NCI-H187 treated with DMSO at 0.1 percent for 48 hours (cell line): ENCODE data around the gene HAND1.
"Not testable (repeated sequence)": the region's sequence is repeated elsewhere in the genome, so short reads cannot be mapped to it uniquely, and the experiment has no call there.

Experiments
- DNase-seq: peaks from one replicate; lab custom pipeline; 2025; lab: John Stamatoyannopoulos, UW

HAND1 gene

DNA sequence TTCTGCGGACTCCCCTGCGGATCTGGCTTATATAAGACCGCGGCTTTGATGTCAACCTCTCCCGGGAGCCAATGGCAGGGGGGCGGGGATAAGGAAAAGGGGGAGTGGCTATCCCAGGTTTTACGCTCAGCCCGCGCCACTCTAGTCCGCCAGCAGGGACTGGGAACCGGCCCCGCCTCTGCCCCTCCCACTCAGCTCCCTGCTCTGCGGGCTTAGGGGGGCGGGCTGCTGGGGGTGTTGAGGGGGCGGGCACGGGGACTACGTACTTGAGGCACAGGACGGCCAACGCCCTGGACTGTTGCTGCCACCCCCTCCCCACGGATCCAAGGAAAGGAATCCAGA lies at the start of gene HAND1:
HAND1 (minus strand) TSS at position 4 of the 342 bp plus-strand sequence. CDS start 219 bp downstream, outside the sequence.
- DNase-seq, result peak; percentile 23

GRCh38 chr5:154526231-154527226 lies 48.5 kb upstream of the HAND1 start:
- no peak for DNase-seq

DNA sequence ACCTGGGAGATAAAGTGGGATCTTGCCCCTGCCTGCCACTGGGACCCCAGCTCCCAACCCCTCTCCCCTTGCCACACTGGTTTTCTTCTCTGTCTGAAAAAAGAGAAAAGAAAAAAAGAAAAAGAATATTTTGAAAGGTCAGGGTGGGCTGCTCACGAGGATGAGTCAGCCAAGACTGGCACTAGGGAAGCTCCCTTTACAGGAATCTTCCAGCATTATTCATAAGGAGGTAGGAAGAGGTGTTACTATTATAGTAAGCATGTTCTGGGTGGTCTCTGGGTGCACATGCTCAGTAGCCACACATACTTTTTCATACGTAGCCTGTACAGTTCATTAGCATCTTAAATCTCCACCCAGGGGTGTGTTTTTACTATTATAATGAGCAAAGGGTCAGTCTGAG lies 46.8 kb upstream of the HAND1 start:
- no peak for DNase-seq

DNA sequence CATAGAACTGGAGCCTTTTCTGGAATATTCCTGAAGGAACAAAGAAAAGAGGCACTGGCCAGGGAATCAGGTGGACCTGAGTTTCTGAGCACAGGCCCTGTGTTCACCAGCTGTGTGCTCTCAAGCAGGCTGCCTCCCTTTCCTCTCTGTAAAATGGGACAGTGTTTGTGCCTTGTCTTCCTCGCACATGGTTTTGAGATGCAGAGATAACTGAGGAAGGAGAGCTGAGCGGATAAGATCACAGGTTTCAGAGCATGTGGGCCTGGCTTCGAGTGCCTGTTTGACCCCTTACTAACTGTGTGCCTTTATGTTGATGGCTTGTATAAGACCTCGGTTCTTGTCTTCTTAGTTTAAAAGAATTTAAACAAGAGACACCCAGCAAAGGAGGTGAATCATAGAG lies 46.2 kb upstream of the HAND1 start:
- DNase-seq, result no peak

GRCh38 chr5:154523709-154524108 lies 45.7 kb upstream of the HAND1 start:
- DNase-seq, result no peak

- DNase-seq, result no peak
Measured at GRCh38 chr5:154523104-154523503, 45.1 kb upstream of the HAND1 start.

- DNase-seq, result no peak
Measured at GRCh38 chr5:154522284-154522683, 44.3 kb upstream of the HAND1 start.

- DNase-seq, result no peak
Measured at GRCh38 chr5:154521756-154522155, 43.7 kb upstream of the HAND1 start.

- no peak for DNase-seq
Measured at GRCh38 chr5:154520861-154521453, 42.9 kb upstream of the HAND1 start.

- no peak for DNase-seq
Measured at GRCh38 chr5:154519359-154519758, 41.3 kb upstream of the HAND1 start.

GRCh38 chr5:154518438-154518867 lies 40.4 kb upstream of the HAND1 start:
- no peak for DNase-seq

DNA sequence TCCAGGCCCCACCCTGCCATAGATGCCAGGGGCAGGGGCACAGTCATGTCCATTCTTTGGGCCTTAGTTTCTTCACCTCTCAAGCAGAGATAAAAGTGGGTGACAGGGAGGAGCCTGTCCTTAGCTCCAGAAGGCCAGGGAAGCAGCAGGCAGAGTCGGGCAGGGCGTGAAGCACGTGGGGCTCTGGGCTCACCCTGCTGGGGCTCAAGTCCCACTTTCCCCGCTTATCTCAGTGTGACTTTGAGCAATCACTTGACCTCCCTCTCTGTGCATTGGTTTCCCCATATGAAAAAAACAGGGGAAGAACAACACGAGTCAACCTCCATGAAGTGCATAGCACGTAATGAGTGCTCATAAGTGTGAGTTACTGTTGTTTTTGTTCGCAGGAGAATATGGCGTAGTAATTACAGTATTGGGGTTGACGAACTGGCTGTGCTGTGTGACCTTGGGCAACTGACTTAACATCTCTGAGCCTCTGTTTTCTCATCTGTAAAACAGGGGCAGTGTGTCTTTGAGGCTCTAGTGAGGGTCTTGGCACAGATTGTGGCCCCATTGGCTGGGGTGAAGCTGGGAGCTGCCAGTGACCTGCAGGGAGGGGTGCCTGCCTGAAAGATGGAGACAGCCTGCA lies 39.9 kb upstream of the HAND1 start:
- DNase-seq, result no peak

DNA sequence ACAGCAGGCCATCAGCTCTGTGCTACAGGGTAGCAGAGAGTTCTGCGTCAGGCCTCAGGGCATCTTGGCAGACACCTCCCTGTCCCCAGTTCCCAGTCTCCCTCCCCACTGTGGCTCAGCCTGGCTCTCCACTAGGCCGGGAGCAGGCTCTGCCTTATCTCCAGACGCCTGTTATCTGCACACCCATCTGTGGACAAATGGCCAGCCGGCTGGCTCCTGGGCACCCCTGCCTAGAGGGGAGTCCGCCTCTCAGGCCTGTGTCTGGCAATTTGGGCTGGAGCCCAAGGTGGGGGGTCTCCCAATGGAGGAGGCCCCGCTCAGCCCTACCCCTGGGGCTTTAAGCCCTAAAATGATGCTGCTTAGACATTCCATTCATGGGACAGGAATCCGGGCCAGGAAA lies 39.2 kb upstream of the HAND1 start:
- DNase-seq, result no peak

- DNase-seq, result no peak
Measured at GRCh38 chr5:154516475-154516874, 38.4 kb upstream of the HAND1 start.

- not testable (repeated sequence) for DNase-seq
Measured at GRCh38 chr5:154515488-154515887, 37.5 kb upstream of the HAND1 start.

- no peak for DNase-seq
Measured at GRCh38 chr5:154514331-154514730, 36.3 kb upstream of the HAND1 start.

DNA sequence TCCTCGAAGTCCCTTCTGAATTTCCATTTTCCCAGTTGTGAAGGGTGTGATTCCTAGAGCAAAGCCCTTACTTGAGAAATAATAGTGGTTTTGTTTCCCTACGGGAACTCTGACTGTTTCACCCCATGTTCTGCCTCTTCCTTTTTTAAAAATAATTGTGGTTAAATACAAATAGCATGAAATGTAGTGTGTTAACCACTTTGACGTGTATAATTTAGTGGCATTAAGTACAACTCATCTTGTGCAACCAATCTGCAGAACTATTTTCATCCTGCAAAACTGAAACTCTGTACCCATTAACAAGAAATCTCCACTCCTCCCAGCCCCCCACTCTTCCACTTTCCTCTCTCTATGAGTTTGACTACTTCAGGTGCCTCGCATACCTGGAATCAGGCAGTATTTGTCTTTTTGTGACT lies 35.6 kb upstream of the HAND1 start:
- DNase-seq, result no peak

GRCh38 chr5:154511984-154512383 lies 34.0 kb upstream of the HAND1 start:
- no peak for DNase-seq

DNA sequence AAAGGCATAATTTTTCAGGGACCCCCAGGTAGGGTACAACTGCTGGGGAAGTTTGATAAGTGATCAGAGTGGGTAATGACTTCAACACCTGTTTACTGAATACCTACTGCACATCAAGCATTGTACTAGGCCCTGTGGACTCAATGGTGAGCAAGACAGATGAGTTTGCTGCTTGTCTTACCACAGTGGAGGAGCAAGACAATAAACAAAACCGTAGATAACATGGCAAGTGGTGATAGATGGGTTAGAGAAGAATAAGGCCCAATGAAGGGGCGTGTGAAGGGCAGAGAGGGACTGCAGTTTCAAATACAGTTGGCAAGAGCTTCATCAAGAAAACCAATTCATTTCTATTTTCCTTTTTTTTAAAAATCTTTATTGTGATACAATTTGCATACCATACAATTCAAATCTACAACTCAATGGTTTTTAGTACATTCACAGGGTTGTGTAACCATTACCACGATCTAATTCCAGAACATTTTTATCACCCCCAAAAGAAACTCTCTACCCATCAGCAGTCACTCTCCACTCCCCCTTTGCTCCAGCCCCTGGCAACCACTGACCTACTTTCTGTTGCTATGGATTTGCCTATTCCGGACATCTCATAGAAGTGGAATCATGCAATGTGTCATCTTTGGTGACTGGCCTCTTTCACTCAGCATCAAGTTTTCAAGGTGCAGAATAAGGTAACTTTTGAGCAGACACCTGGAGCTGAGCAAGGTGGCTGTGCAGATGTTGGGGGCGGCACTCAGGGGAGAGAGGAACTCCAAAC lies 31.9 kb upstream of the HAND1 start:
- DNase-seq, result no peak

- no peak for DNase-seq
Measured at GRCh38 chr5:154508114-154508513, 30.1 kb upstream of the HAND1 start.

GRCh38 chr5:154506716-154507080 lies 28.7 kb upstream of the HAND1 start:
- no peak for DNase-seq

GRCh38 chr5:154506049-154506715 lies 28.2 kb upstream of the HAND1 start:
- DNase-seq, result no peak
